Epithelial cell of proximal tubule (primary cell): ENCODE results near the gene ARMC5. TPM values are rescaled to one million over a fixed set of nuclear protein-coding genes. Genes with fewer than 3 reads are reported as not detected.

Experiments used
- DNase-seq: peaks from one replicate; pipeline ENCODE4 v3.0.0-alpha.2; 2011; ENCODE audit warnings: low read depth
- H3K4me3 ChIP-seq: 2 replicates; pipeline ENCODE4 v1.5.1; 2011; ENCODE audit warnings: low read depth, mild to moderate bottlenecking, low read length
- CTCF ChIP-seq: conservative IDR thresholded peaks from 2 replicates; pipeline ENCODE4 v1.5.1; 2012; ENCODE audit warnings: low read depth, mild to moderate bottlenecking, low read length
- total RNA-seq: library from RNA; depleted of rRNA; stranded (reverse); fragments of >200 nt; gene quantifications from 2 replicates; pipeline ENCODE4 v1.2.3, GENCODE V29; 2015

Gene ARMC5
- total RNA-seq, 1 donor from 2014 or later, result 10.3 TPM

- no peak for DNase-seq
- peak overlapping the region; percentile 93 for H3K4me3 ChIP-seq
- TF ChIP-seq CTCF, result peak; percentile 42
Observed at GRCh38 chr16:31458073-31458843, 1.0 kb upstream of the ARMC5 start.

DNA sequence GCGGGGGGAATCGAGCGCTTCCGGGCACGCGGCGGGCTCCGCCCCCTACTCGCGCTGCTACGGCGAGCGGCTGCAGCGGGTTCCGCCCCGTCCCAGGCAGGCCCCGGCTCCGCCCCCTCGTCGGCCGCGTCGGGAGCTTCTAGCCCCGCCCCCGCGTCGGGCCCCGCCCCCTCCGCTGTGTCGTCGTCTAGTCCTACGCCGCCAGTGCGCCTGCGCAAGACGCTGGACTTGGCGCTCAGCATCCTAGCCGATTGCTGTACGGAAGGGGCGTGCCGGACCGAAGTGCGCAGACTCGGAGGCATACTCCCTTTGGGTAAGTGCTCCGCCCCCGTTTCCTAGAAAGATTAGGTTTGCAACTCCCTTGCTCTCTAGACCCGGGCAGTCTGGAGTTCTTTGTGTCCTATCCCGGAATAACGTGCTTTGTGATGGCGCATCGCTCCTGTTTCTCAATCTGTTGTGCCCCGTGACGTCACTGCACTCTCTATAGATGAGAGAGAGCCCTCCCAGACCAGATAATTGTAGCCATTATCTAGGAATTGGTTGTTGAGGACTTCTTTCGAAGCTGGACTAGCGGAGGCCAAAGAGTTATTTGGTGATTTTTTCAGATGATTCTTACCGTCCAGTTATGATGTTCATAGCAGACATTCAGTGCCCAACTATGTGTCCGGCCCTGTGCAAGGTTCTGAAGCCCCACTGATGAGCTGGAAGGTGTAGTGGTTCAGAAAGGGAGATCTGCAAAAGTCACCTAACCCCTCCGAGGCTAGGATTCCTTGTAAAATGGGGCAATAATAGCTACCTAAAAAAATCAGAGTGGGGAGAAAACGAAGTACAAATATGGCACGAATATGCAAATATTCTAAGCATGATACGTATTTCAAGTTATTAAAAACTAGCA, 633 bp downstream of the ARMC5 start:
- H3K4me3 ChIP-seq, result peak overlapping the region; percentile 93
- no peak for TF ChIP-seq CTCF
- DNase-seq, result no peak

DNA sequence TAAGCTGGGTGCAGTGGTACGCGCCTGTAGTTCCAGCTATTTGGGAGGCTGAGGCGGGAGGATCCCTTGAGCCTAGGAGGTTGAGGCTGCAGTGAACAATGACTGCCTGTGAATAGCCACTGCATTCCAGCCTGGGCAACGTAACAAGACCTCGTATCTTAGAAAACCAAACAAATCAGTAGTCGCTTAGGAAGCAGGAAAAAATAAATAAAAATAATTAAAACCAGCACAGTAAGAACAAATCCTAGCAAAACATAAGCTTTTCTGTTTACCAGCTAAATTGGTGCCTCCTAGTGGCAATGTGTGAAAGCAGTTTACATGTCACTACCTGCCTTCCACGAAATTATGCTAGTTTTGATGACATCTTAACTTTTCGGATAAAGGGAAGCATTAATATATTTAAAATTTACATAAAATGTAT, 1.3 kb downstream of the ARMC5 start:
- peak overlapping the region; percentile 70 for H3K4me3 ChIP-seq
- DNase-seq, result no peak

GRCh38 chr16:31461201-31461920, 2.1 kb downstream of the ARMC5 start:
- TF ChIP-seq CTCF, result no peak
- no peak for DNase-seq

More for the DNA sequence above, 1.3 kb downstream of the ARMC5 start:
- peak; percentile 78 for TF ChIP-seq CTCF

GRCh38 chr16:31461921-31462804, 2.9 kb downstream of the ARMC5 start:
- no peak for DNase-seq
- H3K4me3 ChIP-seq, result no peak overlapping the region
- TF ChIP-seq CTCF, result no peak

More at GRCh38 chr16:31461201-31461920, 2.1 kb downstream of the ARMC5 start:
- no peak overlapping the region for H3K4me3 ChIP-seq

DNA sequence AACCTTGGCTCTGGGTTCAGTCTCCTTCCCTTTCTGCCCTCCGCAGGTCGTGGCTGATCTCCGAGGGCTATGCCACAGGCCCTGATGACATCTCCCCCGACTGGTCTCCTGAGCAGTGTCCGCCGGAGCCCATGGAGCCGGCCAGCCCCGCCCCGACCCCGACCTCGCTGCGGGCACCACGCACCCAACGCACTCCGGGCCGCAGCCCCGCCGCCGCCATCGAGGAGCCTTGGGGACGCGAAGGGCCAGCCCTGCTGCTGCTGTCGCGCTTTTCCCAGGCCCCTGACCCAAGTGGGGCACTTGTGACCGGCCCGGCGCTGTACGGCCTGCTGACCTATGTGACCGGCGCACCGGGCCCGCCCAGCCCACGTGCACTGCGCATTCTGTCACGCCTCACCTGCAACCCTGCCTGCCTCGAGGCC, 5.1 kb downstream of the ARMC5 start:
- no peak for TF ChIP-seq CTCF
- H3K4me3 ChIP-seq, result no peak overlapping the region
- no peak for DNase-seq
